Osteoblast (primary cell): ENCODE measurements around the gene MDFI. TPM values are rescaled to one million over a fixed set of nuclear protein-coding genes. Genes with fewer than 3 reads are reported as not detected.
A peak's percentile ranks its signal among the peaks of the same experiment; 100 is the strongest.

ENCODE experiments used
- DNase-seq: peaks from one replicate; pipeline ENCODE4 v3.0.0; 2011; ENCODE audit warnings: low spot score, mixed read lengths; ENCODE audit not compliant: insufficient read length; ENCODE audit errors: missing footprints
- H2AFZ ChIP-seq: 2 replicates; pipeline ENCODE4 v1.6.0; 2011; ENCODE audit warnings: mild to moderate bottlenecking, low read length
- H3K27ac ChIP-seq: 2 replicates; pipeline ENCODE4 v1.5.1; 2011; ENCODE audit warnings: mild to moderate bottlenecking, low read depth, low read length, moderate library complexity
- H3K27me3 ChIP-seq: 2 replicates; pipeline ENCODE4 v1.6.0; 2012; ENCODE audit warnings: mild to moderate bottlenecking, control low read depth, inconsistent platforms, low read length, moderate library complexity; ENCODE audit not compliant: insufficient read depth
- H3K36me3 ChIP-seq: 2 replicates; pipeline ENCODE4 v1.5.1; 2011; ENCODE audit warnings: mild to moderate bottlenecking, low read length, control low read depth, moderate library complexity; ENCODE audit not compliant: insufficient read depth
- H3K4me1 ChIP-seq: 2 replicates; pipeline ENCODE4 v1.5.1; 2011; ENCODE audit warnings: mild to moderate bottlenecking, low read length, control low read depth, moderate library complexity; ENCODE audit not compliant: insufficient read depth
- H3K4me2 ChIP-seq: 2 replicates; pipeline ENCODE4 v1.6.0; 2011; ENCODE audit warnings: mild to moderate bottlenecking, low read length; ENCODE audit not compliant: insufficient read depth
- H3K4me3 ChIP-seq: fragments of 200-600 bp; sonication (generic); 3 replicates; pipeline ENCODE4 v1.5.1; 2012; ENCODE audit warnings: mild to moderate bottlenecking, low read length, inconsistent platforms; ENCODE audit not compliant: insufficient read depth
- H3K79me2 ChIP-seq: 2 replicates; pipeline ENCODE4 v1.6.0; 2012; ENCODE audit warnings: mild to moderate bottlenecking, low read length, control low read depth, inconsistent platforms; ENCODE audit not compliant: insufficient read depth
- H3K9me3 ChIP-seq: 2 replicates; pipeline ENCODE4 v1.5.1; 2011; ENCODE audit warnings: low read depth, low read length, control low read depth
- H4K20me1 ChIP-seq: 2 replicates; pipeline ENCODE4 v1.6.0; 2012; ENCODE audit warnings: mild to moderate bottlenecking, low read length, control low read depth; ENCODE audit not compliant: insufficient read depth
- total RNA-seq: library from RNA; depleted of rRNA; stranded (reverse); fragments of >200 nt; gene quantifications from 2 replicates; pipeline ENCODE4 v1.2.3, GENCODE V29; 2012
- TF ChIP-seq, protein P1 (sequence below): IDR thresholded peaks from 2 replicates; pipeline ENCODE4 v1.5.1; 2011; ENCODE audit warnings: mild to moderate bottlenecking, low read depth, low read length, moderate library complexity; ENCODE audit errors: extremely low read depth

Gene MDFI
- total RNA-seq, 1 donor: 0.72 TPM

DNA sequence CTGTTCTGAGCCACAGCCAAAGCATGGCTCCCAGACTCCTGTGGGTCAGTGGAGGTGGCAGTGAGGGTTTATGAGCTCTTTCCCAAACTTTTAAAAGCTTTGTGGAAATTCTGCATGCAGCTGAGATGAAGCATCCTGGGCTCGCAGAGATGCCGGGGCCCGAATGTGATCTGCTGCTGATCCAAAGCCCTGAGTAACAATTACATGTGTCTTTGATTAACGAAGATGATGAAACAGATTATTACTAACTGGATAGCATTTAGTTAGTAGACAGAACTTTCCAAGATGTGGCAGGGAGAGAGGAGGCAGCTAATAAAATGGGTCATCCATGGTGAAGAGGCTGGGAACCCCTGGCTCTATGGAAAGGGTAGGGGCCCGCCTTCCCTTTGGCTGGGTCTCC lies 43.9 kb upstream of the MDFI start:
- H4K20me1 ChIP-seq: peaks cover 3% of the 10 kb centered on the region
- DNase-seq: no peak
- H3K4me3 ChIP-seq: no peak overlapping the region
- H3K79me2 ChIP-seq: no peaks in the 10 kb centered on the region
- H3K27me3 ChIP-seq: no peaks in the 10 kb centered on the region
- no peak overlapping the region for H3K27ac ChIP-seq
- TF ChIP-seq, protein P1, sequence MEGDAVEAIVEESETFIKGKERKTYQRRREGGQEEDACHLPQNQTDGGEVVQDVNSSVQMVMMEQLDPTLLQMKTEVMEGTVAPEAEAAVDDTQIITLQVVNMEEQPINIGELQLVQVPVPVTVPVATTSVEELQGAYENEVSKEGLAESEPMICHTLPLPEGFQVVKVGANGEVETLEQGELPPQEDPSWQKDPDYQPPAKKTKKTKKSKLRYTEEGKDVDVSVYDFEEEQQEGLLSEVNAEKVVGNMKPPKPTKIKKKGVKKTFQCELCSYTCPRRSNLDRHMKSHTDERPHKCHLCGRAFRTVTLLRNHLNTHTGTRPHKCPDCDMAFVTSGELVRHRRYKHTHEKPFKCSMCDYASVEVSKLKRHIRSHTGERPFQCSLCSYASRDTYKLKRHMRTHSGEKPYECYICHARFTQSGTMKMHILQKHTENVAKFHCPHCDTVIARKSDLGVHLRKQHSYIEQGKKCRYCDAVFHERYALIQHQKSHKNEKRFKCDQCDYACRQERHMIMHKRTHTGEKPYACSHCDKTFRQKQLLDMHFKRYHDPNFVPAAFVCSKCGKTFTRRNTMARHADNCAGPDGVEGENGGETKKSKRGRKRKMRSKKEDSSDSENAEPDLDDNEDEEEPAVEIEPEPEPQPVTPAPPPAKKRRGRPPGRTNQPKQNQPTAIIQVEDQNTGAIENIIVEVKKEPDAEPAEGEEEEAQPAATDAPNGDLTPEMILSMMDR: no peak
- no peaks in the 10 kb centered on the region for H3K9me3 ChIP-seq
- H3K36me3 ChIP-seq: no peaks in the 10 kb centered on the region
- no peak overlapping the region for H3K4me2 ChIP-seq
- H2AFZ ChIP-seq: no peak overlapping the region
- H3K4me1 ChIP-seq: no peaks in the 10 kb centered on the region

DNA sequence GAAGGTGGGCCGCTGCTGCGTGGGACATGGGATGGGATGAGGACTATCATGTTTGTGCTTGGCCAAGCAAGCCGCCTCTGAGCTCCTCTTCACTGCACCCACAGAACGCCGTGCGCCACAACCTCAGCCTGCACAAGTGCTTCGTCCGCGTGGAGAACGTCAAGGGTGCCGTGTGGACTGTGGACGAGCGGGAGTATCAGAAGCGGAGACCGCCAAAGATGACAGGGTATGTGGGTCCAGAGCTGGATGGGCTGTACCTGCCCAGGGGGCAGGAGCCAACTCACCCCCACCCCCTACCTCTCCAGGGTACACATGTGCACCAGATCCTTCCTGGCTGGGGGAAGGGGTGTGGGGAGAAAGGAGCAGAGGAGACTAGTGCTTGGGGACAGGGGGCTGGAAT lies 43.5 kb upstream of the MDFI start:
- DNase-seq: peak; percentile 79
- Histone ChIP-seq H3K79me2 (no peaks in the 10 kb centered on the region), H3K4me1 (no peaks in the 10 kb centered on the region), H3K27me3 (no peaks in the 10 kb centered on the region), H2AFZ (no peak overlapping the region), H3K4me3 (no peak overlapping the region), H3K27ac (no peak overlapping the region), H3K4me2 (no peak overlapping the region), H3K36me3 (no peaks in the 10 kb centered on the region), H3K9me3 (no peaks in the 10 kb centered on the region), H4K20me1 (peaks cover 3% of the 10 kb centered on the region)
- TF ChIP-seq, protein P1: no peak

DNA sequence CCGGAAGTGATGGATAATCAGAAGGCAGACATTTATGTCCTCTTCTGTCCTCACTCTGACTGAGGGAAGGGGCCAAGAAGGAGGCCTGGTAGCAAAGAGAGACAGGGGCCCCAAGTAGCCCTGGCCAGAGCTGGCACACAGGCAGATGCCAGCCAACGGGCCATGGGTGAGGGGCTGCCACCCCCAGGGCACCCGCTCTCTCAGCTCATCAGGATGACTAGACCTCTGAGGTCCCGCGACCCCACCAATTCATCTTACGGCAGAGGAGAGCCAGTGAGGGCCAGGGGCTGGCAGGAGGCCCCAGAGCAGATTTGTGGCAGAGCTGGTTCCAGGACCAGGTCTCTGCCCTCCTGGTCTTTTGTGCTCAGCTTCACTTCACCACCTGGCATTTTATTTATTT lies 43.1 kb upstream of the MDFI start:
- DNase-seq: peak; percentile 25
- Histone ChIP-seq H3K4me3 (no peak overlapping the region), H3K9me3 (no peaks in the 10 kb centered on the region), H3K27ac (no peak overlapping the region), H2AFZ (no peak overlapping the region), H3K27me3 (no peaks in the 10 kb centered on the region), H3K4me2 (no peak overlapping the region), H4K20me1 (peaks cover 3% of the 10 kb centered on the region), H3K4me1 (no peaks in the 10 kb centered on the region), H3K79me2 (no peaks in the 10 kb centered on the region), H3K36me3 (no peaks in the 10 kb centered on the region)
- TF ChIP-seq, protein P1: no peak

DNA sequence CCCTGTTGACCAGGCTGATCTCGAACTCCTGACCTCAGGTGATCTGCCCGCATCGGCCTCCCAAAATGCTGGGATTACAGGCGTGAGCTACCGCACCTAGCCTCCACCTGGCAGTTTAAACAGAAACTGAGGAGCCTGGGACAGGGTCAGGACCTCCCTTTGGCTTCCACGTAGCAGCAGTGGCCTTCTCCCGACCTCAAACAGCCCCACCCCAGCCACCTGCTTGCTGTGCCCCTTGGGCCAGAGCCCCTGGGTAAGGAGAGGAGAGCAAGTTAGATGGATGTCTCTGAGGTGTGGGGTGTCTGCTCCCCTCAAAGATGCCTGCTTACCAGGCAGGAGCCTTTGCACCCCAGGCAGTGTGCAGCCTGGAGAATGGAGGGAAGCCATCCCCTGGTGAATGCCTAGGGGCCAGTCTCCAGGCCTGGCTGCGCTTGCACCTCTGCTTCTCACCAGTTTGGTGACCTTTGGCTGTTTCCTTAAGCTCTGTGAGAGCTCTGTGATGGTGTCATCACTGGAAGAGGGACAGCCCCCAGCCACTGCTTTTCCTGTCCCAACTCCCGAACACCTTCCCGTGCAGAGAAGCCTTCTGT lies 42.1 kb upstream of the MDFI start:
- no peaks in the 10 kb centered on the region for H3K27me3 ChIP-seq
- DNase-seq: peak; percentile 32
- H3K9me3 ChIP-seq: no peaks in the 10 kb centered on the region
- H3K79me2 ChIP-seq: no peaks in the 10 kb centered on the region
- no peak overlapping the region for H3K4me2 ChIP-seq
- no peak overlapping the region for H3K4me3 ChIP-seq
- no peak overlapping the region for H2AFZ ChIP-seq
- TF ChIP-seq, protein P1: no peak
- H3K27ac ChIP-seq: no peak overlapping the region
- no peaks in the 10 kb centered on the region for H3K36me3 ChIP-seq
- no peaks in the 10 kb centered on the region for H3K4me1 ChIP-seq
- H4K20me1 ChIP-seq: peaks cover 3% of the 10 kb centered on the region
